Activated T-cell treated with anti-CD3 and anti-CD28 coated beads for 4 hours (primary cell): ENCODE data around the gene ADAMTS2.
"Not testable (repeated sequence)": the region's sequence is repeated elsewhere in the genome, so short reads cannot be mapped to it uniquely, and the experiment has no call there.

Experiments used
- DNase-seq: peaks from one replicate; pipeline ENCODE4 v3.0.0-alpha.2; 2020

ADAMTS2 gene

DNA sequence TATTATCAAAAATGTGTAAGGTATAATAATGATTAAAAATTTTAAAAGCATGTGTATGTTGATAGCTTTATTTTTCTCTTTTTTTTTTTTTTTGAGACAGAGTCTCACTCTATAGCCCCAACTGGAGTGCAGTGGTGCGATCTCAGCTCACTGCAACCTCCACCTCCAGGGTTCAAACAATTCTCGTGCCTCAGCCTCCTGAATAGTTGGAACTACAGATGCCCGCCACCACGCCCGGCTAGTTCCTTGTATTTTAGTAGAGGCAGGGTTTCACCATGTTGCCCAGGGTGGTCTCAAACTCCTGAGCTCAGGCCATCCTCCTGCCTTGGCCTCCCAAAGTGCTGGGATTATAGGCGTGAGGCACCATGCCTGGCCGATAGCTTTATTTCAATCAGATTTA, 20.9 kb downstream of the ADAMTS2 start:
- DNase-seq = not testable (repeated sequence)

DNA sequence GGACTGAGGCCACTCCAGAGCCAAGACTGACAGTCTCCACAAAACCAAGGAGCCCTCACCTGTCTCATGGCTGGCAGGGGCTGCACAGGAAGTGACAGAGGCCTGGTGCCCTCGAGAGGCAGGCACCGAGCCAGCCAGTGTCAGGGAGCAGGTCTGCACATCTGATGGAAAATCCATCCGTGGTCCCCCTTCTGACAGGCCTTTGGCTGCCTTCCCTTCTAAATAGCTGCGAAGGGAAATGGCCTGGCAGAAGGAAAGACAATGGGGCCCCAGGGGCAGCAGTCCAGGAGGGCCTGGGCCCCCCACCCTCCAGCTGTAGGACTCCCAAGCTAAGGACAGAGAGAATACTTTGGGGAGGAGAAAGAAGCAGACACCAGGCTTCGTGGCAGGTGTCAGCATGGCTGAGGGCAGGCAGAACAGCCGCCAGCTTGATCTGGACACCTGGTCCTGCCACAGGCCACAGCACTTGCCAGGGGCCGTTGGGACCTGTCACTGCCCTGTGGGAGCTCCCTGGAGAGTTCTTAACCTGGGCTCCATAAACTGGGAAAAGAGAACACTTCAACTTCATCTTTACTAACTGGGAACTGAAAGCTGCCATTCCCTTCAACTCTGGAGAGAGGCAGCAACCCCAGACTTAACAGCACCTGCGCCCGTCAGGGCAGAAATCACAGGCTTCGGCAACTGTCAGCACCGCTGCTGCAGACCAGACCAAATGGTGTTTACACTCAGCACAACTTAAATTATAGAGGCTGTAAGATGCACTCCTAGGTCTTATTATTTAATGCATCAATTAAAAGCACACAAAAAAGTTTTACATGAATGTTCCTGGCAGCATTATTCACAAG, 22.0 kb downstream of the ADAMTS2 start:
- no peak for DNase-seq

- DNase-seq = no peak
Observed at GRCh38 chr5:179322071-179323025, 22.9 kb downstream of the ADAMTS2 start.

GRCh38 chr5:179321206-179321987, 23.9 kb downstream of the ADAMTS2 start:
- DNase-seq = no peak

- DNase-seq = no peak
Observed at GRCh38 chr5:179319741-179320281, 25.4 kb downstream of the ADAMTS2 start.

- DNase-seq = no peak
Observed at GRCh38 chr5:179319123-179319522, 26.1 kb downstream of the ADAMTS2 start.

- DNase-seq = no peak
Observed at GRCh38 chr5:179318221-179318955, 26.9 kb downstream of the ADAMTS2 start.

DNA sequence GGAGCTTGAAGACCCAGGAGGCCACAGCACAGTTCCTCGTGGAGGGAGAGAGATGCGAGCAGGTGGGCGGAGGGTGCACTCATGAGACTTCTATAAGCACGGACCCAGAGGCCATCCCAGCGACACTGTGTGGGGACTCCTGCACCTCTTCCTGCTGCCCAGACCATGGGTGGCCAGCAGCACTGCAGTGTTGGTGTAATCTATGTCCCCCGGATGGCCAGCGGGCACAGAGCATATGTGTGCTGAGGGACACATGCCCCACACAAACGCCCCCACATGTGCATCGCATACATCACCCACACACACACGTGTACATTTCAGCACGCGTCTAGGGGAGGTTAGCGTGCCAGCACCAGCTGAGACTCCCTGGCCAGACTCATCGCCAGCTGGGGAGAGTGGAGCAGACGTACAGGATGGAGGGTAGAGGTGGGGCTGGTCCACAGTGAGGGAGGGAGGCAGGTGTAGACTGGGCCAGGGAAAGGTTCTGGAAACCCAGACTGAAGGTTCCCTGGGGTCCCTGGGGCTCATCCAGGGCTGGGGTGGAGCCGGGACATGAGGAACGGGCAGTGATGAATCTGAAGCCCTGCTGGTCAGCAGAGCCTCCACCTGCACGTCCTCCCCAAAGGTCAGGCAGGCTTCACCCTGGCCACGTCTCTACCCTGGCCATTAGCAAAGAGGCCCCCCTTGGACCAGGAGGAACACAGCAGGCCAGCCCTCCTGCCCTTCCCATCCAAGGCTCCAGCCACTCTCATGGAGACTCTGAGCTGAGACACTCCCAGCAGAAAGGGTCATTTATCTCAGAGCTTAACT, 27.6 kb downstream of the ADAMTS2 start:
- no peak for DNase-seq

- DNase-seq = no peak
Observed at GRCh38 chr5:179316982-179317381, 28.3 kb downstream of the ADAMTS2 start.

DNA sequence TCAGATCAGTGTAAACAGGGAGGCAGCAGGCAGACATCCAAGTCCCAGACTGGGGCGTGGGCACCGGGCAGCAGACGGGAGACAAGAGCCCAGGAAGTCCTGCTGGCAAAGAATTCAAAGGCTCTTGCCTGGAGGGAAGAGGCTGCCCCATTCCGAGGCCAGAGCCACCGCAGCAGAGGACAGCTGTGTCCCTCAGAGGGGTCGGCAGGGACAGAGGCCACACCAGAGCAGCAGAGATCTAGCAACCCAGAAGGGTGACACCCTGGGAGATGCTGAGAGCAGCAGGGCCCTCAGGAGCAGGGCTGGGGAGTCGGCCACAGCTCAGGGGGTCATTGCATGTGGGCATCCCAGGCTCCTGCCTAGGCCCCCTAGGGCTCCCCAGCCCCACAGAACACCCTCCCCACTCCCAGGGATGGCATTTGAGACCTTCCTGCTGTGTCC, 29.1 kb downstream of the ADAMTS2 start:
- no peak for DNase-seq

DNA sequence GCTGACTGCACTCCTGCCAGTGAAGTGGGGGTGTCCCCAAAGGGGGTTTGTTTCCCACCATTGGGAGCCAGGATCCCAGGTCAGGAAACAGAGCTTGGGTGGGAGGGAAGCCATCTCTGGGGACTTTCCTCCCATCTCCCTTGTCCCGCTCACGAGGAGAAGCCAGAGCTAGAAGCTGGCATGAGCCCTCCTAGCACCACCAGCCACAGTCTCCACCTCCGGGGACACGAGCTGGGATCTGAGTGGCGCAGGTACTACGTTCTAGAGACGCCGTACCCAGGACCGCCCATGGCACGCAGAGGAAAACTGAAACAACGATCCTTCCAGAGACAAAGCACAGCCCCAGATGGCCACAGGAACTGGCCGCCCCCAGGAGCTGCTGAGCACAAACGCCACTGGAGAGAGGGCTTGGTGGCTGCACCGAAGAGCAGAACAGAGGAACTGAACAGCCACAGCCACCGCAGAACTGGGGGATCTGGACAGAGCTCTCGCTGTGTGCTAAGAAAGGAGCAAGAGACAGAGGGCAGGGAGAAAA, 29.8 kb downstream of the ADAMTS2 start:
- DNase-seq = no peak

DNA sequence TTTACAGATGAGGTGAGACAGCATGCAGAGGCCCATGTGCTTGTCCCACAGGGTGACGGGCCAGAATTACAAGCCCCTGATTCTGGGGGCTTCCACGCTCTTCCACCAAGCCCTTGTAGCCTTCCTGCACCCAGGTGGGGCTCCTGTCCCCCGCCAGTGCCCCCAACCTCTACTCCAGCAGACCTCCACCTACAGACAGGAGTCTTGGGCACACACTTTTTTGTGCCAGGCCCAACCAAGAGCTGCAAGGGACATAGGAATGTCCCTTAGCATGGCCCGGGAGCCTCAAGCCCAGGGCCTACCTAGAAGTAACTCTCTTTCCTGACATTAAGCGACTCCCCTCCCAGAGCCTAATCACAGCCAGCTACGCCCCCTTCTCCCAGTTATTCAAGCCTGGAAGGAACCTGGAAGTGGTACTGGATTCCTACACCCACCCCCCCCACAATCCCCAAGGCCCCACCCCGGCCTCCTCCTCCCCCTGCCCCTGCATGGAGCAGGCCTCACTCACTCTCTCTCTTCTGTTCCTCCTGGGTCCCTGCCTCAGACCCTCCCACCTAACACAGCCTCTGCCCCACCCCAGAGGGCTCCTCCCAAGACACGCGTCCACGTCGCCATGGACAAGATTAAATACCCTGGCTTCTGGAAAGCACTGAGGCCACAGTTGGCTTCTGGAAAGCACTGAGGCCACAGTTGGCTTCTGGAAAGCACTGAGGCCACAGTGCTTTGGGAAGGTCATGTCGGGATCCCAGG, 30.5 kb downstream of the ADAMTS2 start:
- no peak for DNase-seq

DNA sequence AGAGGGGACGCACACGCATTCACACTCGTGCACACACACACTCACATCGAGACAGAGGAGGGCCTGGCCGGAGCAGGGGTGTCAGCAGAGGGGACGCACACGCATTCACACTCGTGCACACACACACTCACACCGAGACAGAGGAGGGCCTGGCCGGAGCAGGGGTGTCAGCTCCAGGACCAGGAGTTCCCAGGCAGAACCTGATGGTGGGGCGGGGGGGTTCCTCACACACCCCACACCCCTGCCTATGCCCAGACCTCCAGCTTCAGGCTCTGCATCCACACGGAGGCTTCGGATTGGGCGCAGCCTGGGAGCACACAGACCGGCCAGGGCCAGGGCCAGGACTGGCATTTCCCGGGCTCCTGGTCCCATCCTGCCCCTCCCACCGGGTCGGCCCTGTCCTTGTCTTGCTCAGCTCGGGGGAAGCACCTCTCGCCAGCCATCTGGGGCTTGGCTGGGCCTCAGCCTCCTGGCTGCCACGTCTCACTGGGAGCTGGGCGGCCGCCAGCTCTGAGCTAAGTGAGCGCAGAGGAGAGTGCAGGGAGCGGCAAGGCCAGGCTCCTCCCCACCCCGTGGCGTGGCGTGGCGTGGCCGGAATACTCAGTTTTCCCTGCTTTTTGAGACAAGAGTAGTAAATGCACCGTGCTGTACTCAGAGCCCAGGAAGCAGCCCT, 31.3 kb downstream of the ADAMTS2 start:
- no peak for DNase-seq

GRCh38 chr5:179312557-179313235, 32.6 kb downstream of the ADAMTS2 start:
- no peak for DNase-seq

- DNase-seq = no peak
Observed at GRCh38 chr5:179311581-179311980, 33.7 kb downstream of the ADAMTS2 start.

- no peak for DNase-seq
Observed at GRCh38 chr5:179311091-179311470, 34.2 kb downstream of the ADAMTS2 start.

- no peak for DNase-seq
Observed at GRCh38 chr5:179310439-179311090, 34.7 kb downstream of the ADAMTS2 start.

GRCh38 chr5:179309751-179310320, 35.4 kb downstream of the ADAMTS2 start:
- DNase-seq = no peak
